ENCODE data around the gene NGFR. TPM values are rescaled to one million over a fixed set of nuclear protein-coding genes. Genes with fewer than 3 reads are reported as not detected.

Gene NGFR
- total RNA-seq, 1 donor from 2014 or later: 14.7 TPM

DNA sequence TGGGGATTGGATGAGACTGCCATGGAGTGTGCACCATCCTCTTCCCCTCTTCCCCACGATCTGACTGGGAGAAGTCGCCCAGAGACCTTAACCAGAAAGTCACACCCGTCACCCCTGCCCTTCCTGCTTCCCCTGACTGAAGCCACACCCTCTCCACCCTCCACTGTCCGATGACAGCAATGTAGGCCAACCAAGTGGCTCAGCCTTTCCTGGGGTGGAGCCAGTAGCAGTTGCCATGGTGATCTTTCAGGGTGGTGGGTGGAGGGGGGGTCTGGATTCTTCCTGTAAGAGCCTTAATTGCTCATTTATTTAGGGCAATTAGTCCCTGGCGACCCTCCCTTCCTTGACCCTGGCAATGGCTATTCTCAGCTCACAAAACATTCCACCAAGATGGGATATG is 42.9 kb upstream of the NGFR start:
- Mint-ChIP-seq H3K27me3 (ENCODE audit: low read depth) (peaks cover 4% of the 10 kb centered on the region), H3K36me3 (no peaks in the 10 kb centered on the region), H3K4me1 (peaks cover 11% of the 10 kb centered on the region), H3K27ac (no peak overlapping the region), H3K9me3 (no peaks in the 10 kb centered on the region), H3K4me3 (no peak overlapping the region)
- TF ChIP-seq, protein P1, sequence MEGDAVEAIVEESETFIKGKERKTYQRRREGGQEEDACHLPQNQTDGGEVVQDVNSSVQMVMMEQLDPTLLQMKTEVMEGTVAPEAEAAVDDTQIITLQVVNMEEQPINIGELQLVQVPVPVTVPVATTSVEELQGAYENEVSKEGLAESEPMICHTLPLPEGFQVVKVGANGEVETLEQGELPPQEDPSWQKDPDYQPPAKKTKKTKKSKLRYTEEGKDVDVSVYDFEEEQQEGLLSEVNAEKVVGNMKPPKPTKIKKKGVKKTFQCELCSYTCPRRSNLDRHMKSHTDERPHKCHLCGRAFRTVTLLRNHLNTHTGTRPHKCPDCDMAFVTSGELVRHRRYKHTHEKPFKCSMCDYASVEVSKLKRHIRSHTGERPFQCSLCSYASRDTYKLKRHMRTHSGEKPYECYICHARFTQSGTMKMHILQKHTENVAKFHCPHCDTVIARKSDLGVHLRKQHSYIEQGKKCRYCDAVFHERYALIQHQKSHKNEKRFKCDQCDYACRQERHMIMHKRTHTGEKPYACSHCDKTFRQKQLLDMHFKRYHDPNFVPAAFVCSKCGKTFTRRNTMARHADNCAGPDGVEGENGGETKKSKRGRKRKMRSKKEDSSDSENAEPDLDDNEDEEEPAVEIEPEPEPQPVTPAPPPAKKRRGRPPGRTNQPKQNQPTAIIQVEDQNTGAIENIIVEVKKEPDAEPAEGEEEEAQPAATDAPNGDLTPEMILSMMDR (IDR thresholded peaks at IDR 0.05; ENCODE audit: unreplicated experiment): no peak
- no peak for DNase-seq (ENCODE audit: low spot score in 2 of 2, unreplicated experiment in 2 of 2)

DNA sequence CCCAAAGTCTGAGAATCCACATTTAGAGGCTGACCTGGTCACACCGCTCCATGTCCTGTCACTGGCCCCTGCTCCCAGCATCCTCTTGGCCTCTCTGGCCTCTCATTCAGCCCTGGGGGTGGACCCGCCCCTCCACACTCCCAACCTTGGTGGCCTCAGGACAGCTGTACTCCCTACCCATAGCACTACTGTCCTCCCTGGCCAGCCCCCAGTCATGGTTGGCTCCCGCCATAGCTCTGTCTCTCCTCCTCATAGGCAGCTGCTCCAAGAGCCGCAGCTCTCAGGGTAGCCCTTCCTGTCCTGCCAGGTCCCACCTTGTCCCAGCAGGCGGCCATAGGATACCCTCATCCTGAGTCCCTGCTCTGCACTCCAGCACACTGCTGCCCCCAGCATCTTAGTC is 42.4 kb upstream of the NGFR start:
- H3K27me3 Mint-ChIP-seq (ENCODE audit: low read depth): peaks cover 9% of the 10 kb centered on the region
- no peak for DNase-seq (ENCODE audit: low spot score in 2 of 2, unreplicated experiment in 2 of 2)
- H3K4me1 Mint-ChIP-seq: peaks cover 11% of the 10 kb centered on the region
- no peak overlapping the region for H3K27ac Mint-ChIP-seq
- H3K4me3 Mint-ChIP-seq: no peak overlapping the region
- TF ChIP-seq, protein P1 (IDR thresholded peaks at IDR 0.05; ENCODE audit: unreplicated experiment): no peak
- H3K36me3 Mint-ChIP-seq: no peaks in the 10 kb centered on the region
- no peaks in the 10 kb centered on the region for H3K9me3 Mint-ChIP-seq

DNA sequence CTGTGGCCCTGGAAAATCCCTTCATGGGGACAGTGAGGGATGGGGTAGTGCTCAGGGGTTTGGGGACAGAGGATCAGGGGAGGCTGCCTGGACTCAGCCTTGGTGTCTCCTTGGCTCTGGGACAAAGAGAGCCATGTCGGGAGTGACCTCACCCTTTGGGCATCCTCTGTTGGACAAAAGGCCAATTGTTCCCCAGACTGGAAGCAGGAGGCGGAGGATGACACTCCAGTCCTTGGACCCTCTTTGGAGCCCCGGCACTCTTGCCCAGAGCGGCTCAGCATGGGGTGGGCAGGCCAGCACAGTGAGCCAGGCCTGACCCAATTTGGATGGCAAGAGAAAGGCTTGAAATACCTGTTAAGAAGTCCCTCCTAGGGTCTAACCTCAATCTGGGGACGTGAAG is 41.0 kb upstream of the NGFR start:
- TF ChIP-seq, protein P1 (IDR thresholded peaks at IDR 0.05; ENCODE audit: unreplicated experiment): no peak
- no peak overlapping the region for H3K4me3 Mint-ChIP-seq
- no peak for DNase-seq (ENCODE audit: low spot score in 2 of 2, unreplicated experiment in 2 of 2)
- peaks cover 16% of the 10 kb centered on the region for H3K4me1 Mint-ChIP-seq
- H3K27ac Mint-ChIP-seq: no peak overlapping the region
- H3K36me3 Mint-ChIP-seq: no peaks in the 10 kb centered on the region
- no peaks in the 10 kb centered on the region for H3K9me3 Mint-ChIP-seq
- peaks cover 18% of the 10 kb centered on the region for H3K27me3 Mint-ChIP-seq (ENCODE audit: low read depth)

DNA sequence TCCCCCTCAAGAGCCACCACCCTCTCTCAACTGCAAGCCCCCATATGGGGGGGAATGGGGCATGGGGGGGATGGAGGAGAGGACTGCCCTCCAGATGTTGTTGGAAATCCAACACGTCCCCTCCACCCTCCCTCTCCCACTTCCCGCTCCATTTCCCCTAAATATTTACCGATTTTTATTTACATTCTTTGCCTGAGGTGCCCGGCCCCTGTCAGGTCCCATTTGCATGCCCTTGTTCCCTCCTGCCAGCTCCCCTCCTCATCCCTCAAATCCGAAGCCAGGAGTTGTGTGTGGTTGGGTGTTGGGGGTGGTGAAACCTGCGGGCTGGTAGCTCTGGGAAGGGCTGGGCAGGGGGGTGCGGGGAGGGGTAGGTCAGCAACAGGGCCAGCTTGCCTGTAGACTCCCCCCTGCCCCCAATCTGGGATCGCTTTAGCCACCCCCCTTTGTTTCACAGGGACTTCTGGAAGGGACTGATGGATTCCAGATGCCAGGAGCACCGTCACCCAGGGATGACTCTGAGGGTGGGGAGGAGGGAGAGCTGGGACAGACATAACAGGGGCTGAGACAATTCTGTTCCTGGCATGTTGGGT is 39.7 kb upstream of the NGFR start:
- TF ChIP-seq, protein P1 (IDR thresholded peaks at IDR 0.05; ENCODE audit: unreplicated experiment): no peak
- Mint-ChIP-seq H3K27ac (no peak overlapping the region), H3K9me3 (no peaks in the 10 kb centered on the region), H3K4me1 (peaks cover 18% of the 10 kb centered on the region), H3K4me3 (no peak overlapping the region), H3K36me3 (no peaks in the 10 kb centered on the region), H3K27me3 (ENCODE audit: low read depth) (peaks cover 31% of the 10 kb centered on the region)
- DNase-seq (ENCODE audit: low spot score in 2 of 2, unreplicated experiment in 2 of 2): no peak

DNA sequence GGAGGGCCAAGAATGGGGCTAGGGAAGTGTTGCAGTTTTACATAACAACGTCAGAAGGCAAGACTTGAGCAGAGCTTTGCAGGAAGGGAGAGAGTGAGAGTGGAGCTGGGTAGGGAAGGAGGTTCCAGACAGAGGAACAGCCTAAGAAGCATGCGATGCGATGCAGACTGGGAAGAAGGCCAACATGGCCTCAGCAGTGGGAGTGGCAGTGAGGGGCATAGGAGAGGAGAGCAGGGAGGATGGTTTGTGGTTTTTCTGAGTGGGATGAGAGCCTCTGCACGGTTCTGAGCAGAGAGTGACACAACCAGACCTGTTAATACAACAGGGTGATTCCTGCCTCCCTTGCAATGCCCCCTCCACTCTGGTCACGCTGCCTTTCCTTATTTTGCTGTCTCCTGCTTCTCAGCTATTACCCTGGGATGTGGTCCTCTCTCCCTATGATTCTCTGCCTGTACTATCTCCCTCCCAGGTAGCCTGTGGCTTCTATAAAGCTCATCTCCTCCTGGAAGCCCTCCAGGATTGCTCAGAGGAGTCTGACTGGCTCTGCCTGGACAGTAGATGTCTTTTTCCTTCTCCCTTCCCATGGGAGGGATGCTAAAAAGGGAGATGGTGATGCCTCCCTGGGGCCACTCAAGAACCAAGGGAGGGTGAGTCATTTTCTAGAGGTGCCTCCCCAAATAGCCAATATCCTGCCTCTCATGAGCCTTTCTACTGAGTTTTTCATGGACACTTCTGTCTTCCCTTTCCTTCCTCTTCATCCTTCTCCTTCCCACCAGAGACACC is 38.7 kb upstream of the NGFR start:
- TF ChIP-seq, protein P1 (IDR thresholded peaks at IDR 0.05; ENCODE audit: unreplicated experiment): no peak
- Mint-ChIP-seq H3K9me3 (no peaks in the 10 kb centered on the region), H3K4me1 (peaks cover 18% of the 10 kb centered on the region), H3K36me3 (no peaks in the 10 kb centered on the region), H3K27me3 (ENCODE audit: low read depth) (peaks cover 40% of the 10 kb centered on the region), H3K27ac (peak overlapping the region; percentile 68), H3K4me3 (no peak overlapping the region)
- peak in 1 of 2 experiments; percentile 49 for DNase-seq (ENCODE audit: low spot score in 2 of 2, unreplicated experiment in 2 of 2)
